HepG2 (cell line): Measurements from ENCODE around the gene EVI5. TPM values are rescaled to one million over a fixed set of nuclear protein-coding genes. Genes with fewer than 3 reads are reported as not detected.
A peak's percentile ranks its signal among the peaks of the same experiment; 100 is the strongest.

Source experiments
- AGO1 ChIP-seq: fragments of 200-400 bp; formaldehyde crosslinking; IDR thresholded peaks from 2 replicates; pipeline ENCODE4 v1.6.1; 2017; ENCODE audit warnings: mild to moderate bottlenecking, low read depth, low read length, moderate library complexity; ENCODE audit not compliant: poor library complexity, severe bottlenecking
- ELF3 ChIP-seq: IDR thresholded peaks from 2 replicates; pipeline ENCODE4 v1.6.1; 2016; ENCODE audit warnings: missing genetic modification reagents, missing compliant biosample characterization
- GABPA ChIP-seq, 2 experiments: IDR thresholded peaks; 2 replicates each; pipeline ENCODE4 v1.6.1; 2011 to 2016; ENCODE audit warnings: low read depth in 2 of 2, low read length in 1 of 2, missing biosample characterization in 1 of 2, missing genetic modification characterization in 1 of 2
- GPN1 ChIP-seq: sonication (generic); formaldehyde crosslinking; IDR thresholded peaks from 2 replicates; pipeline ENCODE4 v1.5.1; 2020; ENCODE audit warnings: missing genetic modification reagents, borderline replicate concordance
- JDP2 ChIP-seq: sonication (generic); formaldehyde crosslinking; IDR thresholded peaks from 2 replicates; pipeline ENCODE4 v1.8.1; 2022; ENCODE audit warnings: missing genetic modification reagents, borderline replicate concordance
- PAF1 ChIP-seq: IDR thresholded peaks from 2 replicates; pipeline ENCODE4 v1.6.1; 2016; ENCODE audit warnings: missing genetic modification reagents, missing compliant biosample characterization
- SP4 ChIP-seq: sonication (generic); formaldehyde crosslinking; IDR thresholded peaks from 2 replicates; pipeline ENCODE4 v1.8.1; 2023; ENCODE audit warnings: mild to moderate bottlenecking, missing genetic modification reagents
- TEAD3 ChIP-seq: optimal IDR thresholded peaks from 2 replicates; pipeline ENCODE3; 2016; ENCODE audit warnings: borderline replicate concordance
- TRIM24 ChIP-seq: sonication (generic); formaldehyde crosslinking; IDR thresholded peaks from 2 replicates; pipeline ENCODE4 v1.8.0; 2022; ENCODE audit warnings: mild to moderate bottlenecking, missing genetic modification reagents
- USF2 ChIP-seq, 2 experiments: sonication (generic) in 1 of 2; formaldehyde crosslinking in 1 of 2; IDR thresholded peaks; 2 replicates each; pipeline versions ENCODE4 v1.5.1 to v1.6.1; 2011 to 2020; ENCODE audit warnings: borderline replicate concordance in 1 of 2, low read depth in 1 of 2, low read length in 1 of 2, mild to moderate bottlenecking in 1 of 2, missing genetic modification reagents in 1 of 2, moderate library complexity in 1 of 2
- ZBTB34 ChIP-seq: sonication (generic); formaldehyde crosslinking; IDR thresholded peaks from 2 replicates; pipeline ENCODE4 v1.8.0; 2022; ENCODE audit warnings: mild to moderate bottlenecking, missing genetic modification reagents
- ZBTB39 ChIP-seq: sonication (generic); formaldehyde crosslinking; IDR thresholded peaks from 2 replicates; pipeline ENCODE4 v1.5.0; 2020; ENCODE audit warnings: missing genetic modification reagents
- ZNF224 ChIP-seq: sonication (generic); formaldehyde crosslinking; IDR thresholded peaks from 2 replicates; pipeline ENCODE4 v1.5.0; 2020; ENCODE audit warnings: mild to moderate bottlenecking, missing genetic modification reagents
- ZNF609 ChIP-seq: sonication (generic); formaldehyde crosslinking; IDR thresholded peaks from 2 replicates; pipeline ENCODE4 v1.4.0; 2020; ENCODE audit warnings: mild to moderate bottlenecking, missing genetic modification reagents, borderline replicate concordance
- ZNF639 ChIP-seq: conservative IDR thresholded peaks from 2 replicates; pipeline ENCODE4 v1.6.1; 2018; ENCODE audit warnings: missing genetic modification reagents
- polyA plus RNA-seq, 8 experiments: library from polyadenylated mRNA; depleted of rRNA in 3 of 8; stranded (reverse) in 7 of 8; unstranded in 1 of 8; fragments of >200 nt; fragmentation: Illumina TruSeq in 4 of 8; extraction: Trizol in 4 of 8; gene quantifications; 2 replicates each; pipeline versions ENCODE4 v1.2.1 to v1.2.3, GENCODE V29; 2011 to 2016; ENCODE audit warnings: low read depth in 4 of 8, missing spikeins in 1 of 8, mixed read lengths in 1 of 8; ENCODE audit not compliant: insufficient read depth in 1 of 8
- total RNA-seq, 5 experiments: library from RNA; depleted of rRNA; stranded (reverse); fragments of >200 nt; fragmentation: Illumina TruSeq; extraction: Trizol; gene quantifications; 2 replicates each; pipeline ENCODE4 v1.2.3, GENCODE V29; 2016; ENCODE audit warnings: low read depth in 1 of 5

Gene EVI5
- total and polyA plus RNA-seq, 2 of the 13 experiments (the other 11 are each of a cell fraction or from before 2014, with no cell fraction given) = 4.0 to 12.6 TPM

- no peak; the same call in 1 of the 2 replicates for TF ChIP-seq JDP2 (CRISPR knock-in tag)
- no peak for TF ChIP-seq GABPA (IDR thresholded peaks at IDR 0.05; ENCODE audit: low read depth, low read length)
- TF ChIP-seq GABPA (CRISPR knock-in tag; IDR thresholded peaks at IDR 0.05; ENCODE audit: low read depth) = peak; percentile 56
- TF ChIP-seq AGO1 = peak; percentile 72
- peak; percentile 74; the same call in 1 of the 2 replicates for TF ChIP-seq ZNF609 (CRISPR knock-in tag)
- TF ChIP-seq GPN1 (CRISPR knock-in tag) = no peak
- TF ChIP-seq TRIM24 = peak; percentile 65; the same call in 1 of the 2 replicates
- TF ChIP-seq ZNF639 = peak; percentile 72; the same call in 1 of the 2 replicates
- TF ChIP-seq ELF3 (CRISPR knock-in tag) = peak; percentile 71
- TF ChIP-seq ZBTB39 (CRISPR knock-in tag) = no peak; the same call in 1 of the 2 replicates
- TF ChIP-seq ZNF224 (CRISPR knock-in tag) = peak; percentile 91
- peak; percentile 59; the same call in 1 of the 2 replicates for TF ChIP-seq ZBTB34
- peak; percentile 91 for TF ChIP-seq TEAD3
- TF ChIP-seq SP4 (CRISPR knock-in tag) = peak; percentile 87
- TF ChIP-seq PAF1 (CRISPR knock-in tag) = no peak
- no peak for TF ChIP-seq USF2 (IDR thresholded peaks at IDR 0.05; ENCODE audit: low read depth, low read length)
- TF ChIP-seq USF2 (CRISPR knock-in tag; IDR thresholded peaks at IDR 0.05; ENCODE audit: borderline replicate concordance) = no peak; the same call in 1 of the 2 replicates
Observed at GRCh38 chr1:92831762-92832536, 47.0 kb upstream of the EVI5 start, which contains the start of gene RPL5 (continued).
